Naive thymus-derived CD4-positive, alpha-beta T cell (primary cell): ENCODE data around the gene LINC01488. TPM values are rescaled to one million over a fixed set of nuclear protein-coding genes. Genes with fewer than 3 reads are reported as not detected.

ENCODE experiments used
- ATAC-seq: fragments of 150-1000 bp; cut with Tn5 transposase; 2 replicates; pipeline ENCODE4 v1.10.0; 2021; ENCODE audit warnings: mild to moderate bottlenecking, moderate library complexity
- CTCF ChIA-PET: fragments of 350-600 bp; sonication (Branson Sonifier 250); formaldehyde crosslinking; loops from one replicate; lab custom pipeline; 2021; ENCODE audit warnings: antibody characterized with exemption; lab: Charles Lee
- POLR2A ChIA-PET: fragments of 350-600 bp; sonication (Branson Sonifier 250); formaldehyde crosslinking; loops from one replicate; lab custom pipeline; 2021; ENCODE audit warnings: antibody characterized with exemption, inconsistent platforms; lab: Charles Lee
- DNase-seq, 9 donors: peaks; one replicate each; pipeline versions ENCODE4 v3.0.0 to v3.0.0-alpha.2; 2020 to 2022; ENCODE audit warnings: mixed read lengths in 1 of 9
- H3K27ac ChIP-seq: one replicate; pipeline ENCODE4 v1.7.0; 2013; ENCODE audit warnings: mild to moderate bottlenecking, low read depth, low read length, moderate library complexity
- H3K27me3 ChIP-seq, 2 donors: one replicate each; pipeline ENCODE4 v1.7.0; 2013; ENCODE audit warnings: low read length in 2 of 2, mild to moderate bottlenecking in 2 of 2, moderate library complexity in 2 of 2; ENCODE audit not compliant: control insufficient read depth in 2 of 2, insufficient read depth in 2 of 2
- H3K36me3 ChIP-seq, 3 experiments: 1 replicate in 2 of 3; 2 replicates in 1 of 3; pipeline ENCODE4 v1.7.0; 2013; ENCODE audit warnings: low read length in 3 of 3, mild to moderate bottlenecking in 3 of 3, moderate library complexity in 1 of 3; ENCODE audit not compliant: insufficient read depth in 3 of 3, control insufficient read depth in 2 of 3
- H3K4me1 ChIP-seq, 2 donors: one replicate each; pipeline ENCODE4 v1.7.0; 2013; ENCODE audit warnings: low read length in 2 of 2, mild to moderate bottlenecking in 2 of 2, moderate library complexity in 1 of 2; ENCODE audit not compliant: control insufficient read depth in 2 of 2, insufficient read depth in 2 of 2
- H3K4me3 ChIP-seq: 2 replicates; pipeline ENCODE4 v1.7.0; 2013; ENCODE audit warnings: mild to moderate bottlenecking, low read length
- H3K9me3 ChIP-seq, 3 experiments: 1 replicate in 2 of 3; 2 replicates in 1 of 3; pipeline ENCODE4 v1.7.0; 2013; ENCODE audit warnings: low read length in 3 of 3; ENCODE audit not compliant: control insufficient read depth in 2 of 3
- H3K27ac Mint-ChIP-seq, 9 donors: one replicate each; pipeline ENCODE4 v1.8.0; 2020 to 2022; ENCODE audit warnings: mixed read lengths in 9 of 9, mild to moderate bottlenecking in 8 of 9, moderate library complexity in 5 of 9, inconsistent platforms in 2 of 9
- H3K27me3 Mint-ChIP-seq, 5 donors: one replicate each; pipeline ENCODE4 v1.8.0; 2021 to 2022; ENCODE audit warnings: mixed read lengths in 5 of 5, mild to moderate bottlenecking in 1 of 5
- H3K36me3 Mint-ChIP-seq, 5 donors: one replicate each; pipeline ENCODE4 v1.8.0; 2020 to 2022; ENCODE audit warnings: mixed read lengths in 5 of 5, mild to moderate bottlenecking in 3 of 5, inconsistent platforms in 1 of 5
- H3K4me1 Mint-ChIP-seq, 7 donors: one replicate each; pipeline ENCODE4 v1.8.0; 2020 to 2022; ENCODE audit warnings: mixed read lengths in 7 of 7, mild to moderate bottlenecking in 3 of 7, inconsistent platforms in 1 of 7
- H3K4me3 Mint-ChIP-seq, 10 donors: one replicate each; pipeline ENCODE4 v1.8.0; 2020 to 2022; ENCODE audit warnings: mild to moderate bottlenecking in 10 of 10, mixed read lengths in 10 of 10, moderate library complexity in 6 of 10, inconsistent platforms in 2 of 10
- H3K9me3 Mint-ChIP-seq, 11 donors: one replicate each; pipeline ENCODE4 v1.8.0; 2020 to 2022; ENCODE audit warnings: mixed read lengths in 11 of 11, mild to moderate bottlenecking in 4 of 11, inconsistent platforms in 1 of 11, moderate library complexity in 1 of 11
- intact Hi-C, 2 donors: fragments of 100-400 bp; cut with micrococcal nuclease; formaldehyde crosslinking; loops; one replicate each; pipeline ENCODE4 v1.15.1; 2023
- polyA plus RNA-seq, 2 donors: library from polyadenylated mRNA; unstranded; fragments of 300-500 nt; fragmentation: Illumina TruSeq; gene quantifications; one replicate each; pipeline ENCODE4 v1.2.3, GENCODE V29; 2021
- total RNA-seq, 6 experiments: library from RNA in 5 of 6; stranded (reverse) in 5 of 6; gene quantifications; 1 replicate in 5 of 6; 2 replicates in 1 of 6; pipeline ENCODE4 v1.2.3 and lab custom pipeline; 2021 to 2026

LINC01488 gene
- total and polyA plus RNA-seq, 7 experiments from 2014 or later, result not detected

DNA sequence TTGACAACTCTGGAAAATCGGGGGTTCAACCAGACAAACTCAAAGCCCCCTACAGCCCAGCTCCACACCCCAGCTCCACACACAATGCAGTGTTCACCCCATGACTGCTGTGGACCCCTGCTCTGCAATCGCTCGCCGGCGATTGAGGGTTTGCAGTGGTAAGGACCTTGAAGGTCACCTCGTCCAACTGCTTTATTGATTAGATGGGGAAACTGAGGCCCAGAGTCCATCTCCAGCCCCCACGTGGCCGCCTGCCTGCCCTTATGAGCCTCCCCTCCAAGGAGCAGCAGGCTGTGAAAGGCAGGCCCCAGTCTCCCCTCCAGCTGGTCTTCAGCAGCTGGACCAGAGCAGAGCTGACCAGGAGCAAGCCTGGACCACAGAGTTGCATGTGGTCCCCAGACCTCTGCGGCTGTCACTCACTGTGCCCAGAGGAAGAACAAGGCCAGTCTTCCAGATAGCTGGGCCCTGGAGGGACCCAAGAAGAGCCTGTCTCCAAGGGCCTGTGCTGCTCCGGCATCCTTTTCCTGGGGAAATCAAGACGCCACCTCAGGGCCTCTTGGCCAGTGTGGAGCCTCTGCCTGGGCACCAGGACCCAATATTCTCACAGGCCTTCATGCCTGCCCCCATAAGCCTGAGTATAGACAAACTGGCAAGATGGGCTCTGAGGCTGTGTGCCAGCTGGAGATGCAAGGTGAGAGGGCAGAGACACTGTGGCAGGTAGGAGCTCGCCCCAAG is 8.8 kb upstream of the LINC01488 start:
- Histone ChIP-seq H3K36me3 (no peaks in the 10 kb centered on the region), H3K27ac (no peak overlapping the region), H3K4me1 (no peaks in the 10 kb centered on the region), H3K4me3 (no peak overlapping the region), H3K27me3 (no peaks in the 10 kb centered on the region), H3K9me3 (no peaks in the 10 kb centered on the region)
- ATAC-seq (no peak), DNase-seq (no peak)
- Mint-ChIP-seq H3K4me3 (no peak overlapping the region), H3K36me3 (no peaks in the 10 kb centered on the region), H3K4me1 (peaks cover 0 to 2% (median 0%) of the 10 kb centered on the region in 7 donors), H3K27ac (no peak overlapping the region), H3K27me3 (peaks cover 0 to 5% (median 0%) of the 10 kb centered on the region in 5 donors), H3K9me3 (peaks cover 0 to 7% (median 2%) of the 10 kb centered on the region in 11 donors)
- CTCF ChIA-PET, result no interaction called here
- intact Hi-C loops, result no loop called here
- POLR2A ChIA-PET, result no interaction called here

DNA sequence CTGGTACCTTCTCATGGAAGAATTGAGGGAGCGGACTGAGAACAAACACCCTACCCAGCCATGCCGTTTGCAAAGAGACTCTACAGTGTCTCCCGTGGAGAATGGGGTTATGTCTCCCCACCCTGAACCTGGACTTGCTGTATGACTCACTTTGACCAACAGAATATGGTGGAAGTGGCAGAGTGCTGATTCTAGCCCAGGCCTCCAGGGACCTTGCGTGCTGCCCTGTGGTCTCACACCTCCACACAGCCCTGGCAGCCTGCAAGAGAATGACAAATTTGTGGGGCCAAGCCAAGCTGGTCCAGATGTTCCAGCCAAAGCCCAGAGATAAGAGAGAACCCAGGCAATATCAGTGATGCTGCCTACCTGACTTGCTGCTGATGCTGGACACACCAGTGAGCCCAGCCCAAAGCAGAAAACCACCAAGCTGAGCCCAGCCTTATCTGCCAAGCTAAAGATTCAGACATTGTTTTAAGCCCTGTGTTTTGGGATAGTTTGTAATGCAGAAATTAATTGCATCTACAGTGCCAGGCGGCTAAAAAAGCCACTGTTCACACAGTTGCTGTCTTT is 8.1 kb upstream of the LINC01488 start:
- POLR2A ChIA-PET, result no interaction called here
- CTCF ChIA-PET, result interaction anchor here (0.6 kb wide), 1 partner anchor 168 kb away, joined by 3 read pairs; no protein-coding TSS in a partner anchor
- no peaks in the 10 kb centered on the region for H3K36me3 Mint-ChIP-seq
- no peak overlapping the region for H3K4me3 ChIP-seq
- H3K27ac ChIP-seq, result no peak overlapping the region
- DNase-seq (no peak), ATAC-seq (no peak)
- H3K4me1 Mint-ChIP-seq, result no peaks in the 10 kb centered on the region
- peaks cover 0 to 5% (median 0%) of the 10 kb centered on the region in 5 donors for H3K27me3 Mint-ChIP-seq
- intact Hi-C loops, result no loop called here
- no peaks in the 10 kb centered on the region for H3K27me3 ChIP-seq
- H3K9me3 ChIP-seq, result no peaks in the 10 kb centered on the region
- H3K36me3 ChIP-seq, result no peaks in the 10 kb centered on the region
- no peaks in the 10 kb centered on the region for H3K4me1 ChIP-seq
- H3K27ac Mint-ChIP-seq, result no peak overlapping the region
- H3K4me3 Mint-ChIP-seq, result no peak overlapping the region
- H3K9me3 Mint-ChIP-seq, result peaks cover 0 to 7% (median 2%) of the 10 kb centered on the region in 11 donors

DNA sequence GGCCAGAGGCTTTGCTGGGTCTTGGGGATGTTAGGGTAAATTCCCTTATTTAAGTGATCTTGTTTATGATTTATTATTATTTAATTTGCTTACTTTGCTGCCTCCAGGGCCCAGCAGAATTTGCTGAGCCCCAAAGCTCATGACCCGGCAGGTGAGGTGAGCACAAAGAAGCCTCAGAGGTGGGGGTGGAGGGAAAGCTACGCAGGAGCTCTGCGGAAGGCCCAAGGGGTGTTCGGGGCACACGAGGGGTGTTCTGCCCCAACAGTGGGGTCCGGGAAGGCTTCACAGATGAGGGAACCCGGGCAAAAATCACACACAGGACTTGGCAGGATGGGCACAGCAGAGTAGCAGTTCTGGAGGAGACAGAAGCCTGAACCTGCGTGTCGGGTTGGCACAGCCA is 6.7 kb upstream of the LINC01488 start:
- Mint-ChIP-seq H3K27ac (no peak overlapping the region), H3K4me3 (no peak overlapping the region), H3K36me3 (no peaks in the 10 kb centered on the region), H3K9me3 (peaks cover 0 to 7% (median 2%) of the 10 kb centered on the region in 11 donors), H3K4me1 (no peaks in the 10 kb centered on the region), H3K27me3 (peaks cover 0 to 5% (median 0%) of the 10 kb centered on the region in 5 donors)
- ChIA-PET CTCF (no interaction called here), POLR2A (no interaction called here)
- H3K27me3 ChIP-seq, result no peaks in the 10 kb centered on the region
- no peaks in the 10 kb centered on the region for H3K9me3 ChIP-seq
- no peaks in the 10 kb centered on the region for H3K36me3 ChIP-seq
- no peak for DNase-seq
- H3K4me3 ChIP-seq, result no peak overlapping the region
- no peak for ATAC-seq
- H3K4me1 ChIP-seq, result no peaks in the 10 kb centered on the region
- intact Hi-C loops, result no loop called here
- H3K27ac ChIP-seq, result no peak overlapping the region

DNA sequence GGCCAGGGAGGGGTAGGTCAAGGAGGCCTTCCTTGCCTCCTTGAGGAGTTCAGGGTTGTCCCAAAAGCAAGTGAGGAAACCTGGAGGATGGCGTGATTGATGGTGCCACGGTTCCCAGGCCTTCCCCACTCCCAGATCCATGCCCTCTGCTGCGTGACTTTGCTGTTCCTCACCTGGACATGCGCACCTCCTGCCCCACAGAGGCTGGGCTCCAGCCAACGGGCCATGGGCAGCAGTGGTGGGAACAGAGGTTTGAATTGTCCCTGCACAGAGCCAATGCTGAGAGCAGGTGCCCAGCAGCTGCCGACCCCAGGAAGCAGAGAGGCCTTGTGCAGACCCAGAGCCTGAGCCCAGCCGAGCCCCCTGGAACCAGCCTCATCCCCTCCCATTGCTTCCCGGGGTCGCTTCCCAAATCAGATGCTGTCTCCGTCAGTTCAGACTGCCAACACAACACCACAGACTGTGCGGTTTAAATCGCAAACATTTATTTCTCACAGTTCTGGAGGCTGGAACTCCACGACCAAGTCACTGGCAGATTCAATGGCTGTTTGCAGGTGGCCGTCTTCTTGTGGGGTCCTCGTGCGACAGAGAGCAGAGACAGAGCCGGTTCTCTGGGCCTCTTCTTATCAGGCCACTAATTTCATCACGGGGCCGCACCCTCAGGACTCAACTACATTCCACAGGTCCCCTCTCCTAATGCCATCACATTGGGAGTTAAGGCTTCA is 6.2 kb upstream of the LINC01488 start:
- no peak overlapping the region for H3K4me3 ChIP-seq
- ChIA-PET POLR2A (no interaction called here), CTCF (no interaction called here)
- Mint-ChIP-seq H3K27me3 (peaks cover 0 to 5% (median 0%) of the 10 kb centered on the region in 5 donors), H3K36me3 (no peaks in the 10 kb centered on the region), H3K27ac (peak overlapping the region in 1 of 9 donors; percentile 55), H3K9me3 (peaks cover 0 to 7% (median 2%) of the 10 kb centered on the region in 11 donors), H3K4me3 (no peak overlapping the region), H3K4me1 (no peaks in the 10 kb centered on the region)
- no peaks in the 10 kb centered on the region for H3K36me3 ChIP-seq
- H3K27ac ChIP-seq, result no peak overlapping the region
- DNase-seq (no peak), ATAC-seq (no peak)
- no peaks in the 10 kb centered on the region for H3K9me3 ChIP-seq
- H3K4me1 ChIP-seq, result no peaks in the 10 kb centered on the region
- intact Hi-C loops, result no loop called here
- H3K27me3 ChIP-seq, result no peaks in the 10 kb centered on the region

DNA sequence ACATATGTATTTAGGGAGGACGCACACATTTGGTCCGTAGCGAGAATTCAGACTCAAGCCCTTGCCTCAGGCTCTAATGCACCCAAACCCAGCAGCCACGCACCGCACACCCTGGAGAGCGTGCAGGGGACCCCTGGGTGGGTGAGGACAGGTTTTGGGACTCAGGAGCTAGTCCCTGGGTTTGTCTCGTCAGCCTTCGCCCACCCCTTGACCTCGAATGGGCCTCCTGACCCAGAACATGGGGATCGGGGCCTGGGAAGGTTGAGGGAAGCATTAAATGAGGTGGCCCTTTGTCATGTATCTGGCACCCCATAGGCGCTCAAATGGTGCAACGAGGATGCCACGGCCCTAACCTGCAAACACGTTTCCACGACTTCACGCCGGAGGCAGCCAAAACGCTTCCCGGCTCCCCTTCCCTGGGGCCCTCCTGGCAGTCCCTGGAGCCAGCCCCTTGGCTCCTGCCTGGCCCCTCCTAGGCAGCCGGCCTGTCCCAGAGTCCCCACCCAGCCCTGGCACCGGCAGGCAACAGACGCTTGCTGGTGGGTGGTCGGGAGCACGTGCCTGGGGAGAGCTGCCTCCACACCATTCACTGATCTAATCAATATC is 5.5 kb upstream of the LINC01488 start:
- DNase-seq (no peak), ATAC-seq (no peak)
- no peak overlapping the region for H3K27ac ChIP-seq
- no peak overlapping the region for H3K27ac Mint-ChIP-seq
- H3K4me3 ChIP-seq, result no peak overlapping the region
- H3K36me3 Mint-ChIP-seq, result no peaks in the 10 kb centered on the region
- no peaks in the 10 kb centered on the region for H3K4me1 Mint-ChIP-seq
- H3K27me3 Mint-ChIP-seq, result peaks cover 0 to 5% (median 0%) of the 10 kb centered on the region in 5 donors
- peaks cover 0 to 7% (median 2%) of the 10 kb centered on the region in 11 donors for H3K9me3 Mint-ChIP-seq
- POLR2A ChIA-PET, result no interaction called here
- no peaks in the 10 kb centered on the region for H3K4me1 ChIP-seq
- no peaks in the 10 kb centered on the region for H3K36me3 ChIP-seq
- no peaks in the 10 kb centered on the region for H3K27me3 ChIP-seq
- intact Hi-C loops, result no loop called here
- H3K9me3 ChIP-seq, result no peaks in the 10 kb centered on the region
- CTCF ChIA-PET, result no interaction called here
- no peak overlapping the region for H3K4me3 Mint-ChIP-seq

DNA sequence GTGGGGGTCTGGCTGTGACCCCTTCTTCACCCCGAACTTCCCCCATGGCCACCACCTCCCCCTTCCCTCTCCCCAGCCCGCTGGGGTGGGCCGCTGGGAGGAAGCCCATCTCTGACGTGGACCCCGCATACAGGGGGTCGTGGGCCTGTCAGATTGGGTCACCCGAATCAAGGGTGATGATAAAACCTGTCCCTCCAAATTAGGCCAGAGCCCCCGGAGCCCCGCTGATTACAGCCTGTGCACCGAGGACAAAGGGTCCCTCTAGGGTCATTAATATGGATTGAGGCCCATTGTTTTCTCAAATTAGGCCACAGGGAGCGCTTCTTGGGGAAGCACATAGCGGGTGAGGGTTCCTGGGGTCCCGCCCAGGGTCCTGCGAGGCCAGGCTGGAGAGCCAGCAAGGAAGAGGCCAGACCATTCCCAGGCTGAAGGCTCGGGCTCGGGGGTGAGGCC is 4.9 kb upstream of the LINC01488 start:
- Mint-ChIP-seq H3K4me1 (no peaks in the 10 kb centered on the region), H3K36me3 (no peaks in the 10 kb centered on the region), H3K27me3 (peaks cover 0 to 5% (median 0%) of the 10 kb centered on the region in 5 donors), H3K4me3 (no peak overlapping the region), H3K27ac (no peak overlapping the region), H3K9me3 (peaks cover 0 to 7% (median 2%) of the 10 kb centered on the region in 11 donors)
- POLR2A ChIA-PET, result no interaction called here
- Histone ChIP-seq H3K36me3 (no peaks in the 10 kb centered on the region), H3K27me3 (no peaks in the 10 kb centered on the region), H3K9me3 (peaks cover 0 to 1% (median 0%) of the 10 kb centered on the region in 3 experiments), H3K27ac (no peak overlapping the region), H3K4me3 (no peak overlapping the region), H3K4me1 (no peaks in the 10 kb centered on the region)
- DNase-seq (no peak), ATAC-seq (no peak)
- CTCF ChIA-PET, result no interaction called here
- intact Hi-C loops, result no loop called here
